GM04504 (cell line): Measurements from ENCODE around the gene SSR2.
"Not testable (repeated sequence)": the region's sequence is repeated elsewhere in the genome, so short reads cannot be mapped to it uniquely, and the experiment has no call there.

ENCODE experiments used
- DNase-seq: peaks from one replicate; pipeline ENCODE4 v3.0.0-alpha.2; 2012; ENCODE audit warnings: low read depth

The SSR2 gene

DNA sequence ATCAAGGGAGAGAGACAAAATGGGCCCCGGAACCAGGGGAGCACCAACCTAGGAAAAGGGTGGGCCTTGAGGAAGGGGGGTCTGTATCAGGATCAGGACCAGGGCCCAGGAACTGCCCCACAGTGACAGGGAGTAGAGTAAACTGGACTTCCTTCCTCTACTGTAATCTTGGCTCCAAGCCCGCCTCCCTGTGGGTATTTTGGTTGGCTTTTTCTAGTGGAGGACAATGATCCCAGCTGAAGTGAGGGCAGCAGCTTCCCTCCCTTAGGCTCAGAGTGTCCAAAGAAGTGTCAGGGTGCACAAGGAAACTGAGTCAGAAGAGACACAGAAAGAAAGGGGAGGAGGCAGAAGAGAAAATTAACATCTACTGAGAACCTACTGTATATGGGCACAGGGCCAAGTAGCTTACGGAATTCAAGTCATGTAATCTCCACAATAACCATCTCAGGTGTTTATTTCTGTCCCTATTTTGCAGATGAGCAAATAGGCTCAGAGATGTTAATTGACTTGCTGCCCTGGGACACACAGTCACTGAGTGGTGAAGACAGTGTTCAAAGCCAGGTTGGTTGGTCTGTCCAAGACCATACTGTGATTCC lies 28.0 kb upstream of the SSR2 start:
- no peak for DNase-seq

DNA sequence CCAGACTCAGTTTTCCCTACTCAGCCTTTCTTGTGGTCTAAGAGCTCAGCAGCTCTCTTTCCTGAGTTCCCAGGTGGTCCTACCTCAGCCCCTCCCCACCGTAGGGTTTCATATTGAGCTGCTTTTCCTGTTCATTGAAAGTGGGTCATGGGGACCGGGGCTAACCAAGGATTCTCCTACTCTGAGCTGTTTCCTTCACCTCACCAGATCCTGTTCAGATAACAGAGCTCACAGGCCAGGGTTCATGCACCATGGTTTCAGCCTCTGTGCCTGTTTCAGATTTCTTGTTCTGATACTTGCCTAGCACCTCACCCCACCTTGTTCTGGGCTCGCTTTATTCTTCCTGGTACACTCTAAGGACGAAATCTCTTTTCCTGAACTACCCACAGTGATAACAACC lies 24.3 kb upstream of the SSR2 start:
- DNase-seq = no peak

DNA sequence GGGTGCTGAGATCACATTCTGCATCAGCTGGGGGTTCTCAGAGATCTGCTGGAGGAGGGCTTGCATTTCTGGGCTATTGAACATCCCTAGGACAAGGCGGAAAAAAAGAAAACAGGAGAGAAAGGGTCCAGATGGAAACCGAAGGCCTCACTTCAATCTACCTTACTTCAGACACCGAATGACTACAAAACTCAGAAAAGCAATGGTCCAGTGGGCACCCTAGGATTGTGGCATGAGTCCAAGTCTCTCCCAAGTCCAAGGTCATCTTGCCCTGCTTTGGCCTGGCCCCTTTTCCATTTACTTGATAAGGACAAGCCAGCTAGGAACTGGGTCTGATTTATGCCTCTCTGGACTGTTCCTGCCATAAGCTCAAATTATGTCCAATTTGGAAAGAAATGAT lies 22.1 kb upstream of the SSR2 start:
- DNase-seq = no peak

DNA sequence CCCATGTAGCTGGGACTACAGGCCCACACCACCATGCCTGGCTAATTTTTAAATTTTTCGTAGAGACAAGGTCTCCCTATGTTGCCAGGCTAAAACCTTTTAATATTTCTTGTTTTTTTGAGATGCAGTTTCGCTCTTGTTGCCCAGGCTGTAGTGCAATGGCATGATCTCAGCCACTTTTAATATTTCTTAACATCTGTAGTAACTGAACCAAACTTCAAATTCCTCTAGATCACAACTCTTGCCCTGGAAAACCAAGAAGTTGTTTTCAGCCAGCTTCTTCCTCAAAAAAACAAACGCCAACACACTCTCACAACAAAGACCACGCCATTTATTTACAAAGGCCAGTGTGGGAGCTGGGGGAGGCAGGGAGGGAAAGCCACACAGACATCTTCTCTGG lies 14.2 kb upstream of the SSR2 start:
- not testable (repeated sequence) for DNase-seq

DNA sequence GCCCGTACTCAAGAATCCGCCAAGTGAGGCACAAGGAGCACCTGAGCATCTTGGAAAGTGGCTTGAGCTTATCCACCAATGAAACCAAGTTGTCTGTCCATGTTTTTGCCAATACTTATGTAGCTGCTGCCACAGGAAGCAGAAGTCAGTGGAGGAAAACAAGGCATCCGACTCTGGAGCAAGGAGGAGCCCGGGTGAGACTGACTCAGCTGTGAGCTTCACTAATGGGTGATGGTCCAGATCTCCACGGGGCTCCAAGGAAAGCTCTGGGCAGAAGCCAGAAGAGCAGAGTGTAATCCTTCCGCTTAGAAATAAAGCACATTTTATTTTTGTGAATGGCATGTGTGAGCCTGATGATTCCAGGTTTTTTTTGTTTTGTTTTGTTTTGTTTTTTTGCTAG lies 12.3 kb upstream of the SSR2 start:
- no peak for DNase-seq

DNA sequence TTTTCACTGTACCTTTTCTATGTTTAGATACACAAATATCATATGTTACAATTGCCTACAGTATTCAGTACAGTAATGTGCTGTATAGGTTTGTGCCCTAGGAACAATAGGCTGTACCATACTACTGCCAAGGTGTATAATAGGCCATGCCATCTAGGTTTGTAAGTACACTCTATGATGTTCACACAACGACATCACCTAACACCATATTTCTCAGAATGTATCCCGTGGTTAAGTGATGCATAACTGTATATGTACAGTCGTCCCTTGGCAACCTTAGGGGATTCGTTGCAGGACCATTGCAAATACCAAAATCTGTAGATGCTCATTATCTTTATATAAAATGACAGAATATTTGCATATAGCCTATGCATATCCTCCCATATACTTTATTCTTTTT lies 5.8 kb upstream of the SSR2 start:
- DNase-seq = no peak

DNA sequence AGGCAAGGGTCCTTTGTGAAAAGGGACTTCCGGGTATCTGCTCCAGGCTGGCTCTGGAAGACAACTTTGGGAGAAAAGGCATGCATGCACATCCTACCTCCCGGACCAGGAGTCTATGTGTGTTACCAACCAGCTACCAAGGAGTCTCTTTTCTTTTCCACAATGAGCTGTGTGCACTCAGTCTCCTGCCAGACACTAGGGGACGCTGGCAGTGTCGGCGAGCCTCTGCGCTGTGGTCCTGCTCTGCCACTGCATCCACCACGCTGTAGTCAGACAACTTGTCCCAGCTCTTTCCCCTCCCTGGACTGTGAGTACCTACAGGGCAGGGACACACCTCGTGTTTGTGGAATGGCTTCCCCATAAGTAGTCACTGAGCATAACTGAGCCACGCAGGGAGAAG lies 5.1 kb upstream of the SSR2 start:
- DNase-seq = no peak

DNA sequence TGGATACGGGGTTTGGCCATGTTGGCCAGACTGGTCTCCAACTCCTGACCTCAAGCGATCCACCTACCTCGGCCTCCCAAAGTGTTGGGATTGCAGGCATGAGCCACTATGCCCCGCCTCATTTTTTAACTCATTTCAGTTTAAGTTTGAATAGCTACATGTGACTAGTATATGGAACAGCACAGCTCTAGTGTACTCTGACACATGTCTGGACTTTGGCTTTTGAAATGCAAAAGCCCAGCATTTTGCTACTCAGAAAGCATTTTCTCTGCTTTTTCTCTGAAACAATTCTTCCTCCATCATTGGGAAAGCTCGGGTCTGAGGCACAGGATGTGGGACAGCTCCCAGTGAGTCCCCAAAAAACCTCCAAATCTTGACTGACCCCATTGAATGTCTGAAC lies 4.0 kb upstream of the SSR2 start:
- DNase-seq = no peak

DNA sequence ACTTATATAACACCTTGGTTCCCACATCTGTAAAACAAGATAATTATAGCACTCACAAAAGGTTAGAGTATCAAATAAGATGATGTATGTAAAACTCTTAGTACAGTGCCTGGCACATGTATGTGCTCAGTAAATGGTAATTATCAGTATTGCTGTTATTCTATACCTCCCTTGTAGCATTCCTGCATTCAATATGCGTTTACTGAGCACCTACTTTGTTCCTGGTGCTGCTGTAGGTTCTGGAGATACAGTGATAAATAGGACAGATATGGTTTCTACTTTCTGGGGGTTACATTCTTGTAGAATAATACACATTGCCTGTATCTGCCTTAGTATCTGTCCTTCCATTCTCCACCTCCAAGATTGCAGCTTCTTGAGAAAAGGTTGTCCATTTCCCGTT lies 1.2 kb upstream of the SSR2 start:
- DNase-seq = no peak

DNA sequence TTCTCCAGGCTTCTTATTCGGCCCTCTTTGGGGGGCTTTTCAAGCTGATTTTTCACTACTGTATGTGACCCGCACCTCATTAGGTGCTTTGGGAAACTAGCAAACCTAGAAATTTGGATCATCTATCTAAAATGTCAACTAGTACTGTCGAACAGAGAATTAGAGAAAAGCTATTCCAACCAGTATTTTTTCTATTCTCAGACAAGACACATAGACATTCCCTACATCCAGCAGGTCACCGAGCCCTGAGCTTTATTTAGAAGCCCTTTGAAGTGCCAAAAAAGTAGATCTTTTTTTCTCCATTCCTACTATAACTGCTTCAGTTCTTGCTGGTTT lies 310 bp upstream of the SSR2 start:
- DNase-seq = no peak

DNA sequence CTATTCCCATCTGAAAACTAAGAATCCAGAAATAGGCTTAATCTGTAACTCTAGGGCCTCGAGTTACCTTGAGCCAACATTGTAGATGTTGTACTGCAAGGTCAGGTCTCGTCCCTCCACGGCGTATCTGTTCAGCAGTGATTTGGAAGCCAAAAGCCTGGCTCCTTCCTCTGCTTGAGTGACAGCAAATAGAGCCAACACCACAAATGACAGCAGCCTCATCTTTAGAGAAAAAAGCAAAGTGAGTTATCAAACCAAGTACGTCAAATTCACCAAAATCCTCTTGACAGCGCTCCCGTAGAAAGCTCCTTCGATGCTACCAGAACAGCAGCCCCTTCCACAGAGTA lies 832 bp downstream of the SSR2 start:
- DNase-seq = no peak

DNA sequence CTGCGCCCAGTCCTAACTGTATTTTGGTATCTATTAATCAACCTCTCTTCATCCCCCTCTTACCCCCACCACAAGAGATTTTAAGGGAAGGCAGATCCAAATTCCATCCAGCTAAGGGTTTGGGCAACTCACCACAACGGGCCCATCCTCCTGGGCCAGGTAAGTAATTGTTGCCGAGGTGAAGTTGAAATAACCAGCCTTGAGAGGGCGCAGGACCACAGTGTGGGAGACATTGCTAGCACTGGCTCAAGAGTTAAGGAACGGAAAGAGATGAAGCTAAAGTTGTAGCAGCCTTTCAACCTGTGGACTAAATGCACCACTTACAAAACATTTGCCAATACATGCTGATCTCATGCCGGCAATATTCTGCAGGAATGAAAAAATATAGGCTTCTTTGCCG lies 5.9 kb downstream of the SSR2 start:
- DNase-seq = no peak

DNA sequence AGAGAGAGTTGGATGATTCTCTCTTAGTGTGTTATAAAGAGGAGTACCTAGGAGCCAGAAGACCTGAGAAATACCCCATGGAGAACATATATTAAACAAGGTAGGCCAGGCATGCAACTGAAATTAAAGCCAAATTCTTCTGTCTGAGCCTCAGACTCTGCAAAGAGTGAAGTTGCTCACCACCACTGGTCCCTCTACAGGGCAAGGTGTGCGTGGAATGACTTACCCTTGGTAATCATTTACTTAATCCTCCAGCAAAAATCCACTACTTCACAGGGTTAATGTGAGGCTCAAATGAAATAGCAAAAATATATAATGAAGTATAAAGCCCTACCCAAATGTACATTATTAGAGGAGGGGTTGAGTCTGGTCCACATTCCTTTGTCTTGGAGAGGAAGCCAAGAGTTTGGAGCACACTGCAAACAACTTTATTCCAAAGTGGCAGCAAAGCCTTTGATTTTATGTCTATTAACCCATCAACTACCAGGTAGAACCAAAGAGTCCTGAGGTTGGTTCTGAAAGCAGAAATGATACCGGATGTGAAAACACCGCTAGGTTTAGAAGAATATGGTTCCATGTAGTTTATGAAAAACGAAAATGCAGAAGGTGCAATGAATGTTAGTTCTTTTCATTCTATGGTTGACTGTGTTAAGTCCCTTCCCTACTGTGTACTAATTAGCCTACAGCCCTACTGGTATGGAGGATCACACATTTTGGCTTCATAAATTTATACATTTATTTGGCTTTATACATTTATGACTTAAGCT lies 8.5 kb downstream of the SSR2 start:
- no peak for DNase-seq

DNA sequence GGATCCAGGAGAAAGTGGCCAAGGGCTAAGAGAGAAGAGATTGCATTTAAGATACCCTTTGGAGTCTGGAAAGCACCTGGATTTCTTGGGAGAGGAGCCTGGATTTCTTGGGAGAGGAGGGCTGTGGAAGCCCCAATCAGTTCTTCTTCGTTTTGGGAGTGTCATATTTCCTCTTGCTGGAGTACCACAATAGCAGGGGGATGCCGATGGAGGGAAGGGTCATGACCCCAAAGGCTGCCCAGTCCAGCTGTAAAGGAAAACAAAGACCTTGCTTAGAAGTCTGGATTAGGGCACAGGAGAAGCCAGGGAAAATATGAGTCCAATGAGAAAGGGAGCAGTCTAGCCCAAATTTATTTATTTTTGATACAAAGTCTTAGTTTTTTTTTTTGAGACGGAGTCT lies 11.3 kb downstream of the SSR2 start:
- no peak for DNase-seq

DNA sequence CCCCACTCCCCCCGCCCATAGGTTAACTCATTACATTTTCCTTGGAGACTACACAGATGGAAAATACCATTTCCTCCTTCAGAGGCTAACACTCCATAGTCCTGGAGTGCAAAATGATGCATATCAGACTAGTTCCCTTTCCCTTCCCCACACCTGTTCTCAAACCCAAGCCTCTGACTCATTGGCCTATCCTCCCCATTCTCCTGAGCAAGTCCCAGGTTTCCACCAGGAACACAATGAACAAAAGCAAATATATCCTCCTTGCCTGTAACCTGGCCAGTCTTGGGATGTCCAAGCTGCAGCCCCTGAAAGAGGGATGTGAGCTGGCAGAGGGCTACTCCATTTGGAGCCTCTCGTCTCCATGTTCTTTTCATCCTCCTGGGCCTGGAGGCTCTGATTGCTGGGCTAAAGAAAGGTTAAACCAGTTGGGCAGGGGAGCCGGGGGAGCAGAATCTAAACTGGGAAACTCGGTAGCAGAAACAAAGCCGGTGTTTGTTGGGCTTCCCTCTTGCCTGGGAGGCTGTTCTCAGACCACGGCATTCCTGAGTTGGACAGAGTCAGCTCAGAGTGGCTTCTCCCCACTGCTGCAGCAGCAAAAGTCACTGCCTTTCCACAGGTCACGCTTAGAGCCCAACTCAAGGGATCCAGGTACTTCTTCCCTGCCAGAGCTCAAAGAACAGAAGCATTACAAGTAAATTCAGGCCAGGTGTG lies 13.9 kb downstream of the SSR2 start:
- no peak for DNase-seq

DNA sequence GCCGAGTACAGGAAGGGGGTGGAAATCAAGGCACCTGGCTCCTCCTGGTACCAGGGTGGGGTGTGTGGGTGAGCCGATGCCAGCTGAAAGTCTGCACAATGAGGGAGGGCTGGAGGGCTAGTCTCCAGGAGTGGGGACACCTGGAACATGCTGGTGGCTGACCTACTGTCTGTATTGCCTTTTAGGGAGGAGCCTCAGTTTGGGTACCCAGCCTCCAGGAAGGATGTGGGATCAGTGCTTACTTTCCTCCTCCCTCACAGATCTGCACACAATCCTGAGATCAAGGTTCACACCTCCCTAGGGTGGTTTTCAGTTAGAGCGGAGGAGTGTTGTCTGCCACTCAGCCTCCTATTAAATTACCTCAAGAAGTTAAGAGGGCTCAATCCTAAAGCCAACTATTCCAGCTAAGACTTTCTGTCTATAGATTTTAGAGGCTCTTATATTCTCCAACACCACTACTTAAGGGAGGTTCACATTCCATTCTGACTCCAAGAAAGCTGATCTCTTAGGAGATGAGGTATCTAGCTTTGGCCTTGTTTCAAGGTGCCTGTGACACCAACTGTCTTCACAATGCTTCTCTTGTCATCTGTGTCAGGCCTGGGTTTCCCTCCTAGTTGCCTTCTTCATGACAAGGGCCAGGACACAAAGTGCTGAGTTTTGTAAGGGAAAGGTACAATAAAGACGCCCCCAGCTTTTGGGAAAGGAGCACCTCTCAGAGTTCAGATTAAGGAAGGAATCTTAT lies 15.7 kb downstream of the SSR2 start:
- no peak for DNase-seq

DNA sequence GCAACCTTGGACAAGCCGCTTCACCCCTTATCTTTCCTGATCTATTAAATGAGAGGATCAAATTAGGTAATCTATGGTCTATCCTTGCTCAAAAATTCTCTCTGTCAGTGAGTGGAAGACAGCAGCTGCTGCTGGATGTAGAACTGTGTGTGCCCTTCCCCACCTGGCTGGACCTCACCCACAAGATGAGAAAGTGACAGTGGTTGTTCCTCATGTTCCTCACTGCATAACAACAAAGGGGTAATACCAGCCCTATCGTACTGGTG lies 16.9 kb downstream of the SSR2 start:
- no peak for DNase-seq

DNA sequence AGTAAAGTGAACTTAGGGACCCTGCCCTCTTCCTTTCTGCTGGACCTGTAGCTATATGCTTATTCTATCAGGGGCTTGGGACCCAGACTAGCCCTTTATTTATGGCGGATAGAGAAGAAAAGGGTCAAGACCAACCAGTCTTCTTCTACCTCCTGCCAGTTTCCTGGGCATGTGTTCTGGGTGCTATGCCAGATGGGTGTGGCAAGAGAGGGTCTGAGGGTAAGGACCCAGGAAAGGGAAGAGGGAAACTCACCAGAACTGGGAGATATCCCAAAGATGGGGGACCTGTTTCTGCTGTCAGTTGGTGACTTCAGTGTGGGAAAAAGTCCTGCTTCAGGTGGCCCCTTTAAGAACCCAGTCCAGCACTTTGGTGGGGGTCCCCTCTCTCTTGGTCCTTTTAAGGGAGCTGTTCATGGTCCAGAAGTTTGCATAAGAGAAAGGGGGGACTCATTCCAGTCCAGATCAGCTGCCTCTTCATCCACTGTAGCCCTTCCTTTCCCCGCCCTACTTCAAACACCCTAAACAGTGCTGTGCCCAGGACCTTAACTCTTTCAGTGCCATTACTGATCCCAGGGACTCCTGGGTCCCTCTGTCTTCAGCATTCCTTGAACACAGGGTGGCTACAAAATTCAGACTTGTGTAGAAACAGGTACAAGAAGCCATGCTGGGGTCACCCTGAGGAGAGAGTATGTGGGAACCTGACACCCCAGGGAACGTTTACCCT lies 18.4 kb downstream of the SSR2 start:
- DNase-seq = no peak

DNA sequence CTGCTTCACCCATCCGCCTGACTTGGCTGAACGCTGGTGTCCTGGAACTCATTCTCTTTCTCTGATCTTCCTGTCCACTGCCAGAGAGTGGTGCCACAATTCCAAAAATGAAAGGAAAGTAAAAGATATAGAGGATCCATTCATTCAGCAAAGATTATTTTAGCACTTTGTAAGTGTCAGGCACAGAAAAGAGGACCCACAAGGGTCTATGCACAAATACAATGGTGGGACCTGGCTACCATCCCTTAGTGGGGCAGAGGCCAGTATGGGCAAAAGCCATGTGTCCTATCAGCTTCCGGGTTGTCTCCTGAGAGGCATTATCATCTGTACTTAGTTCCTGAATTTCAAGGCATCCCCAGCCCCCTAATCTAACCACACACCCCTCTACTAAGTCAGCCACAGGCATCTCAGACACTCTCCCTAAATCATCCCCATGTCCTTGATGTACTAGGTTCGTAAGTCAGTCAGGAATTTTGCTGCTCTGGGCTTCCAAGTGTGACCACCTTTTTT lies 19.0 kb downstream of the SSR2 start:
- no peak for DNase-seq

DNA sequence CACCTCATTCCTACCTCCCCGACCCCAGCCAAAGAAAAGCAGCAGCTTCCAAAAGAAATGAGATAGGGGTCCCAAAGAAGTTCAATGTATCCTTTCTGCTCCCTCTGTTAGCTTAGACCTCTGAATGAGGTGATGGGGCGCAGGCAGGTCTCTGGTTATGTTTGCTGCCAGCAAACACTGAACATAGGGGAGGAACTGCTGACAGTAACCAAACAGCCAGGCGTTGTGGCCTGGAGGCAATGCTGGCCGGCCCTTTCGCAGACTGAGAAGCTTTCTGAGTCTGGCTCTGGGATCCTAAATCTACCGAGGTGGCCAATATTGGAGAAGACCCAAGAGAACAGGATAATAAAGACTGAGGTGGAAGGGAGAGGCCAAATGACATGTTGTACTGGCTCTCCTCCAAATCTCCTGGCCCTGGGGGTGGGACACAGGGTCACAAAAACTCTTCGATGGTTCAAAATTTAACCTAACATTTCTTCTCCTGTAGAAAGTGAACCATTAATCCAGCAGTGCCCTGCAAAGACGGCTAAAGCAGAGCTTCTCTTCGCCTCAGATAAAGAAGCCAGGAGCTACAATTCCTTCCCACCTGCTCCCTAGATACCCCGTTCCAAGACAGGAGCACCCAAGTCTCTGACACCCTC lies 19.6 kb downstream of the SSR2 start:
- no peak for DNase-seq

DNA sequence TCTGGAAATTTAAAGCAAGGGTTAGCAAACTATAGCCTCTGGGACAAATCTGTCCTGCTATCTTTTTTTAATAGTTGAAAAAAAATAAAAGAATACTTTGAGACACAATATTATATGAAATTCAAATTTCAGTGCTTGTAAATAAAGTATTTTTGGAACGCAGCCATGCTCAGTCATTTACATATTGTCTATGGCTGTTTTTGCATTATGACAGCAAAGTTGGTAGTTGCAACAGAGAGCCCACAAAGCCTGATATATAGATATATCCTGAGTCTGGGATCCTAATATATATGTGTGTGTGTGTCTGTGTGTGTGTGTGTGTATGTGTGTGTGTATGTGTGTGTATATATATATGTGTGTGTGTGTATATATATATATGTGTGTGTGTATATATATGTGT lies 20.8 kb downstream of the SSR2 start:
- DNase-seq = no peak

DNA sequence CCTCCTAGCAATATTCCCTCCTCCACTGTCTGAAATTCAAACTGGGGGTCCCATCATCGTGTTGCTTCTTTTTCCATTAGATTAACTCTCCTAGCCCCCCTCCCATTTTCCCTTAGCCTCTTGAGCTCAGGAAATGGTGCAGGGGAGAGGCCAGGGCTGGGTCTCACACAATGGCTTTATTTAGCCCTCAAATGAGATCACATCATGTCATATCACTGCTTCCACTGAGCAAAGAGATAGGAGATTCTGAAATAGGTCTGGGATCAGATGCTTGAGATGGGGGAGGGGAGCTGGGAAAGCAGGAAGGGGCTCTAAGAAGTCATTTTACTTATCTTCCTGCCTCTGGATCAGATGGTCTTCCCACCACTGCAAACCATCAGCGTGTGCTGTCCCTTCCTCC lies 24.6 kb downstream of the SSR2 start:
- no peak for DNase-seq
